ENCODE data around the gene LCE6A. TPM values are rescaled to one million over a fixed set of nuclear protein-coding genes. Genes with fewer than 3 reads are reported as not detected.

LCE6A gene
- polyA plus RNA-seq, 1 experiment: not detected

GRCh38 chr1:152870831-152871730 lies 28.4 kb downstream of the LCE6A start:
- ChIA-PET POLR2A (interaction anchor here (0.6 kb wide), 1 partner anchor 49 kb away, joined by 8 read pairs; no protein-coding TSS in a partner anchor), CTCF (interaction anchor here (0.7 to 6.7 kb wide), 25 partner anchors 9 to 351 kb away, joined by 3 to 147 read pairs (median 5); partner anchors contain the start of gene IVL)
- DNase-seq (ENCODE audit: low read depth): no peak
- TF ChIP-seq CTCF (IDR thresholded peaks at IDR 0.05; ENCODE audit: insufficient read depth, low read depth, low read length): peak; percentile 62
- Histone ChIP-seq H3K36me3 (ENCODE audit: control insufficient read depth, insufficient read depth, low read length) (no peaks in the 10 kb centered on the region), H3K4me3 (ENCODE audit: low read depth, low read length) (no peak overlapping the region), H3K27me3 (ENCODE audit: control insufficient read depth, insufficient read depth, low read length) (peaks cover 2% of the 10 kb centered on the region; the same call in 1 of the 2 replicates)

GRCh38 chr1:152871731-152872126 lies 29.1 kb downstream of the LCE6A start:
- Histone ChIP-seq H3K36me3 (ENCODE audit: control insufficient read depth, insufficient read depth, low read length) (no peaks in the 10 kb centered on the region), H3K27me3 (ENCODE audit: control insufficient read depth, insufficient read depth, low read length) (peaks cover 2% of the 10 kb centered on the region; the same call in 1 of the 2 replicates), H3K4me3 (ENCODE audit: low read depth, low read length) (no peak overlapping the region)
- DNase-seq (ENCODE audit: low read depth): no peak
- ChIA-PET POLR2A (no interaction called here), CTCF (interaction anchor here (0.7 to 6.7 kb wide), 13 partner anchors 9 to 218 kb away, joined by 3 to 147 read pairs (median 6); partner anchors contain the start of gene IVL)
- TF ChIP-seq CTCF (IDR thresholded peaks at IDR 0.05; ENCODE audit: insufficient read depth, low read depth, low read length): no peak

- DNase-seq (ENCODE audit: low read depth): no peak
- no peak for TF ChIP-seq CTCF (IDR thresholded peaks at IDR 0.05; ENCODE audit: insufficient read depth, low read depth, low read length)
- Histone ChIP-seq H3K36me3 (ENCODE audit: control insufficient read depth, insufficient read depth, low read length) (no peaks in the 10 kb centered on the region), H3K27me3 (ENCODE audit: control insufficient read depth, insufficient read depth, low read length) (no peaks in the 10 kb centered on the region), H3K4me3 (ENCODE audit: low read depth, low read length) (no peak overlapping the region)
- POLR2A ChIA-PET: no interaction called here
- CTCF ChIA-PET: interaction anchor here (1.1 to 6.7 kb wide), 5 partner anchors 18 to 350 kb away, joined by 3 to 147 read pairs (median 6); no protein-coding TSS in a partner anchor
These were observed 30.8 kb downstream of the LCE6A start for GRCh38 chr1:152873495-152873894.

GRCh38 chr1:152876827-152877226 lies 34.2 kb downstream of the LCE6A start:
- Histone ChIP-seq H3K36me3 (ENCODE audit: control insufficient read depth, insufficient read depth, low read length) (no peaks in the 10 kb centered on the region), H3K27me3 (ENCODE audit: control insufficient read depth, insufficient read depth, low read length) (no peaks in the 10 kb centered on the region), H3K4me3 (ENCODE audit: low read depth, low read length) (no peak overlapping the region)
- ChIA-PET POLR2A (no interaction called here), CTCF (interaction anchor here (2.2 kb wide), 1 partner anchor 50 kb away, joined by 16 read pairs; no protein-coding TSS in a partner anchor)
- DNase-seq (ENCODE audit: low read depth): no peak
- no peak for TF ChIP-seq CTCF (IDR thresholded peaks at IDR 0.05; ENCODE audit: insufficient read depth, low read depth, low read length)

GRCh38 chr1:152878042-152878441 lies 35.4 kb downstream of the LCE6A start, which contains the start of gene SMCP:
Gene SMCP, plus strand, starts transcription at chr1:152878322. Its CDS starts 6,101 bp downstream, at chr1:152884423.
- TF ChIP-seq CTCF (IDR thresholded peaks at IDR 0.05; ENCODE audit: insufficient read depth, low read depth, low read length): no peak
- H3K27me3 ChIP-seq (ENCODE audit: control insufficient read depth, insufficient read depth, low read length): no peaks in the 10 kb centered on the region
- no peaks in the 10 kb centered on the region for H3K36me3 ChIP-seq (ENCODE audit: control insufficient read depth, insufficient read depth, low read length)
- DNase-seq (ENCODE audit: low read depth): no peak
- POLR2A ChIA-PET: no interaction called here
- CTCF ChIA-PET: interaction anchor here (0.6 to 3.6 kb wide), 2 partner anchors 48 to 589 kb away, joined by 3 to 16 read pairs; no protein-coding TSS in a partner anchor
- H3K4me3 ChIP-seq (ENCODE audit: low read depth, low read length): no peak within 1 kb of the TSS
